ENCODE data around the gene DPYSL4.

DPYSL4 gene

DNA sequence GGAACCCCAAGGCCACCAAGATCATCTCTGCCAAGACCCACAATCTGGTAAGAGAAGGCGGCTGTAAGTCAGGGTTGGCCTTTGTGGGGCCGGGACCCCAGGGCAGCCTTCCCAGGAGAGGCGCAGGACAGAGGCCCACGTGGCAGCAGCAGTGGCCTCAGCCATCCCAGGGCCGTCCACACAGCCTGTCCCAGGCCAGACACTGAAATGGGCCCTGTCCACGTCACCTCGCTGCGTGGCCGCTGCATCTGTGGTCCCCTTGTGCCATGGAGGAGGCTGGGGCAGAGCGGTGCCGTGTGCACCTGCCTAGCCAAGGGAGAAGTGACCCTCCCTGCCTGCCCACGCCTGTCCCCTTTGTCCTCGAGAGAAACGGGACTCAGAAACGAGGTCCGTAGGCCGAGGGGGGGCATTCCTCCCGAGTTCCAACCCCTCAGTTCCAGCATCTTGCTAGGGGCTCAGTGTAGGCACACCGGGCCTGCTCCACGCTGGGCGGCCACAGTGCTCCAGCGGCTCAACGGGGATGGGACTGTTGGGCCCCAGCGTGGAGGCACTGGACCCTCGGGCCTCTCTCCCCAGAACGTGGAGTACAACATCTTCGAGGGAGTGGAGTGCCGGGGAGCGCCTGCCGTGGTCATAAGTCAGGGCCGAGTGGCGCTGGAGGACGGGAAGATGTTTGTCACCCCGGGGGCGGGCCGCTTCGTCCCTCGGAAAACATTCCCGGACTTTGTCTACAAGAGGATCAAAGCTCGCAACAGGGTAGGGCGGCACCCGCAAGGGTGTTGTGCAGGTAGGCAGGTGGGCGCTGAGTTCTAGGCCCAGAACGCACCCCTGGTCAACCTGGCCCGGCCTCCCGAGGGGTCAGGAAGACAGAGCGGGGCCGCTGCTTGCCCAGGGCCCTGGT lies 15.6 kb downstream of the DPYSL4 start:
- H3K9ac ChIP-seq (ENCODE audit: low read depth, low read length), result no peak overlapping the region
- no peaks in the 10 kb centered on the region for H3K27me3 ChIP-seq (ENCODE audit: insufficient read depth, low read length)
- H3K27ac ChIP-seq (ENCODE audit: low read length), result no peak overlapping the region
- no peak overlapping the region for H3K4me3 ChIP-seq (ENCODE audit: low read length)
- no peaks in the 10 kb centered on the region for H3K36me3 ChIP-seq (ENCODE audit: insufficient read depth, low read depth, low read length)
- H3K4me1 ChIP-seq (ENCODE audit: insufficient read depth, low read length), result no peaks in the 10 kb centered on the region
- H3K9me3 ChIP-seq (ENCODE audit: insufficient read depth, low read depth, low read length), result no peaks in the 10 kb centered on the region

DNA sequence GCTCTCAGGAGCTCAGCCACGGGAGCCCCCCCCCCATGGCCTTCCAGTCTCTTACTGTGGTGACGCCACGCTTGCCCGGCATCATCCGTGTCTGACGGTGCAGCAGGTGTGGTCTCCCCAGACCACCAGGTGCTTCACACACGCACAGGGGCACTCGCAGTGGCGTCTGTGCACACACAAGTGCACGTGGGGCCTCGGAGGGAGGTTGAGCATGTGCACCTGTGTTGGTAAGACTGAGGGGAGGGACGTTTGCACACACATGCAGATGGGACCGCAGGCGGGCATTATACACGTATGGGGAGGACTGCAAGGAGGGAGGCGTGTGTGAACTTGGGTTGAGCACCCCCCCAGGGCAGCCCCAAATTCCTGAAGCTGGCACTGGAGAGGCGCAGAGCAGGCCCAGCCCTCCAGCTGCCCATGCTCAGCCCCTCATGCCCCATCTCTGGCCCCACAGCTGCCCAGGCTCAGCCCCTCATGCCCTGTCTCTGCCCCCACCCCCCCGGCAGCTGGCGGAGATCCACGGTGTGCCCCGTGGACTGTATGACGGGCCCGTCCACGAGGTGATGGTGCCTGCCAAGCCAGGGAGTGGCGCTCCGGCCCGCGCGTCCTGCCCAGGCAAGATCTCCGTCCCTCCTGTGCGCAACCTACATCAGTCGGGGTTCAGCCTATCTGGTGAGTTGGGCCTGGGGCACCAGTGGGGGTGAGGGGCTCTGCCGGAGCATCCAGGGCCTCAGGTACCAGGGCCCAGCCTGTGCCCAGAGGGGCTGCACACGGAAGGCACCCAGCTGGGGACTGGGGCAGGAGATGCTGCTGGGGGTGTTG lies 16.7 kb downstream of the DPYSL4 start:
- H3K4me1 ChIP-seq (ENCODE audit: insufficient read depth, low read length), result no peaks in the 10 kb centered on the region
- no peak overlapping the region for H3K27ac ChIP-seq (ENCODE audit: low read length)
- no peaks in the 10 kb centered on the region for H3K9me3 ChIP-seq (ENCODE audit: insufficient read depth, low read depth, low read length)
- H3K4me3 ChIP-seq (ENCODE audit: low read length), result no peak overlapping the region
- H3K27me3 ChIP-seq (ENCODE audit: insufficient read depth, low read length), result no peaks in the 10 kb centered on the region
- no peak overlapping the region for H3K9ac ChIP-seq (ENCODE audit: low read depth, low read length)
- H3K36me3 ChIP-seq (ENCODE audit: insufficient read depth, low read depth, low read length), result no peaks in the 10 kb centered on the region

GRCh38 chr10:132204078-132204780 lies 17.5 kb downstream of the DPYSL4 start:
- Histone ChIP-seq H3K36me3 (ENCODE audit: insufficient read depth, low read depth, low read length) (no peaks in the 10 kb centered on the region), H3K9me3 (ENCODE audit: insufficient read depth, low read depth, low read length) (no peaks in the 10 kb centered on the region), H3K9ac (ENCODE audit: low read depth, low read length) (no peak overlapping the region), H3K4me1 (ENCODE audit: insufficient read depth, low read length) (no peaks in the 10 kb centered on the region), H3K27ac (ENCODE audit: low read length) (no peak overlapping the region), H3K4me3 (ENCODE audit: low read length) (no peak overlapping the region), H3K27me3 (ENCODE audit: insufficient read depth, low read length) (no peaks in the 10 kb centered on the region)

DNA sequence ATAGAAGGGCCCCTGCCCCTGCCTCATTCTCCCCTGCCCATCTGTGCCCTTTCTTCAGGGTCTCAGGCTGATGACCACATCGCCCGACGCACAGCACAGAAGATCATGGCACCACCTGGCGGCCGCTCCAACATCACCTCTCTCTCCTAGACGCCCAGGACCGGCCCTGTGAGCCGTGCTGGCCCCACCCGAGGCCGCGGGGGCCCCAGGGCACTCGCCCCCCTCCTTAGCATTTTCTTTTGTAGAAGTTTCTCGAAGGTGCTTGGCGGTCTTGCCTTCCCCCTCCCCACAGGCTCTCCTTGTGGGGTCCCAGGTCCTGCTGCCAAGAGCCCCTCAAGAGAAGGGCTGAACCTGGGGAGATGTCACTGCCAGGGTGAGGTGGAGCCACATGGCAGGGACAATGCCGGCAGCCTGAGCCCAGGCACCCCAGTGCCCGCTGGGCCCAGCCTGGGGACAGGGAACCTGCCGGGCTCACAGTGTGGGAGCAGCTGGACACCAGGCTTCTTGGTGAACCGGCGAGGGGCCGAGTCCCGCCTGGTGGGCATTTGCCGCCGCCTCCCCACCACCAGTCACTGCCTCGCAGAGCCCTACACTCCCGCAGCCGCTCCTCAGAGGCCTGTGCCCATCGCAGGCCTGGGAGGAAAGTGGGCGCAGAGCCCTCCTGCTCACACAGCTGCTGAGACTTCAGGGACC lies 18.2 kb downstream of the DPYSL4 start:
- no peaks in the 10 kb centered on the region for H3K36me3 ChIP-seq (ENCODE audit: insufficient read depth, low read depth, low read length)
- H3K9ac ChIP-seq (ENCODE audit: low read depth, low read length), result no peak overlapping the region
- H3K4me3 ChIP-seq (ENCODE audit: low read length), result no peak overlapping the region
- H3K9me3 ChIP-seq (ENCODE audit: insufficient read depth, low read depth, low read length), result no peaks in the 10 kb centered on the region
- no peaks in the 10 kb centered on the region for H3K4me1 ChIP-seq (ENCODE audit: insufficient read depth, low read length)
- no peak overlapping the region for H3K27ac ChIP-seq (ENCODE audit: low read length)
- no peaks in the 10 kb centered on the region for H3K27me3 ChIP-seq (ENCODE audit: insufficient read depth, low read length)

DNA sequence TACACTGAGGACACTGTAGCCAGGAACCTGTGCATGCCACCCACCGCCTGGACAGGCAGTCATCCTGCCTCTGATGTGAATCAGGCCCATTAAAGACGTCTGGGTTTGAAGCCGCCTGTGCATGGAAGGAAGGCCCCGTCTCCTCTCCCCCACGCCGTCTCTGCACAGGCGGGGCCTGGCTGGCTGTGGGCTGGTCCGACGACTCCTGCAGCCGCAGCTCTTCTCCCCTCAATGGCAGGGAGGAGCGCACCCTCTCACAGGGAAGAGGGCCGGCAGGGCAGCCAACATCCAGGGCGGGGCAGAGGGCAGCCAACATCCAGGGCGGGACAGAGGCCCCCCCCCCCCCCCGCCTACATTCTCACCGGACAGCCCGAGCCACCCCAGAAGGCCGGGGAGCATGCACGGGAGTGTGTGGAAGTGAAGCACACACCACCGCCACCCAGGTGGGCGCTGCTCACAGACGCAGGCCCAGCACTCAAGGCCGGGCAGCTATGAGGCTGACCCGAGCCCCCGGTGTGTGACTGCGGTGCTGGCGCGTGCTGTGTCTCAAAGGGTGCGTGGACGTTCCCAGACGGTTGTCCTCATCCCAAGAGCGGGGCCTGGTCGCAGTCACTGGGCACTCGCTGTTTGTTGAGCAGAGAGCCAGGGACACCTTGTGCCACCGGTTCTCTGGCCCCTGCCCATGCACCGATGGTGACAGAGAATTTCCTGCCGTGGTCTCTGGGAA lies 19.1 kb downstream of the DPYSL4 start:
- Histone ChIP-seq H3K27ac (ENCODE audit: low read length) (no peak overlapping the region), H3K4me3 (ENCODE audit: low read length) (no peak overlapping the region), H3K36me3 (ENCODE audit: insufficient read depth, low read depth, low read length) (no peaks in the 10 kb centered on the region), H3K4me1 (ENCODE audit: insufficient read depth, low read length) (no peaks in the 10 kb centered on the region), H3K9ac (ENCODE audit: low read depth, low read length) (no peak overlapping the region), H3K27me3 (ENCODE audit: insufficient read depth, low read length) (no peaks in the 10 kb centered on the region), H3K9me3 (ENCODE audit: insufficient read depth, low read depth, low read length) (no peaks in the 10 kb centered on the region)

DNA sequence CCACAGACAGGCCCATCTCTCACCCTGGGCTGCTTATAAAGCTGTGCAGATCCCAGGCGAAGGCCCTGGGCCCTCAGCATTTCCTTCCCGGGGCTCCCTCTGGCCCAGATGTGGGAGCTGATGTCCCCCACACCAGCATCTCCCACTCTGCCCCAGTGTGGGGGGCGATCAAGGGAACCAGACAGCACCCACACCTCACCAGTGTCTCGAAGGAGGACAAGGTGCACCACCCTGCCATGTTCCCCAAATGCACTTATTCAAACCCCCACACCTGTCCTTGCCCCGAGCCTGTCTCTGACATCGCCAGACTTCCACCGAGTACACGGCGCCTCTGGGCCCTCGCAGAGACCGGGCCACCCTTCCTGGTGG lies 19.6 kb downstream of the DPYSL4 start:
- no peaks in the 10 kb centered on the region for H3K36me3 ChIP-seq (ENCODE audit: insufficient read depth, low read depth, low read length)

GRCh38 chr10:132206806-132207535 lies 20.2 kb downstream of the DPYSL4 start:
- H3K27ac ChIP-seq (ENCODE audit: low read length), result no peak overlapping the region
- no peaks in the 10 kb centered on the region for H3K4me1 ChIP-seq (ENCODE audit: insufficient read depth, low read length)
- H3K4me3 ChIP-seq (ENCODE audit: low read length), result no peak overlapping the region
- H3K9me3 ChIP-seq (ENCODE audit: insufficient read depth, low read depth, low read length), result no peaks in the 10 kb centered on the region
- H3K27me3 ChIP-seq (ENCODE audit: insufficient read depth, low read length), result no peaks in the 10 kb centered on the region
- H3K36me3 ChIP-seq (ENCODE audit: insufficient read depth, low read depth, low read length), result no peaks in the 10 kb centered on the region
- no peak overlapping the region for H3K9ac ChIP-seq (ENCODE audit: low read depth, low read length)

More for the DNA sequence above, 19.6 kb downstream of the DPYSL4 start:
- Histone ChIP-seq H3K4me1 (ENCODE audit: insufficient read depth, low read length) (no peaks in the 10 kb centered on the region), H3K9me3 (ENCODE audit: insufficient read depth, low read depth, low read length) (no peaks in the 10 kb centered on the region), H3K4me3 (ENCODE audit: low read length) (no peak overlapping the region), H3K27me3 (ENCODE audit: insufficient read depth, low read length) (no peaks in the 10 kb centered on the region), H3K9ac (ENCODE audit: low read depth, low read length) (no peak overlapping the region), H3K27ac (ENCODE audit: low read length) (no peak overlapping the region)

DNA sequence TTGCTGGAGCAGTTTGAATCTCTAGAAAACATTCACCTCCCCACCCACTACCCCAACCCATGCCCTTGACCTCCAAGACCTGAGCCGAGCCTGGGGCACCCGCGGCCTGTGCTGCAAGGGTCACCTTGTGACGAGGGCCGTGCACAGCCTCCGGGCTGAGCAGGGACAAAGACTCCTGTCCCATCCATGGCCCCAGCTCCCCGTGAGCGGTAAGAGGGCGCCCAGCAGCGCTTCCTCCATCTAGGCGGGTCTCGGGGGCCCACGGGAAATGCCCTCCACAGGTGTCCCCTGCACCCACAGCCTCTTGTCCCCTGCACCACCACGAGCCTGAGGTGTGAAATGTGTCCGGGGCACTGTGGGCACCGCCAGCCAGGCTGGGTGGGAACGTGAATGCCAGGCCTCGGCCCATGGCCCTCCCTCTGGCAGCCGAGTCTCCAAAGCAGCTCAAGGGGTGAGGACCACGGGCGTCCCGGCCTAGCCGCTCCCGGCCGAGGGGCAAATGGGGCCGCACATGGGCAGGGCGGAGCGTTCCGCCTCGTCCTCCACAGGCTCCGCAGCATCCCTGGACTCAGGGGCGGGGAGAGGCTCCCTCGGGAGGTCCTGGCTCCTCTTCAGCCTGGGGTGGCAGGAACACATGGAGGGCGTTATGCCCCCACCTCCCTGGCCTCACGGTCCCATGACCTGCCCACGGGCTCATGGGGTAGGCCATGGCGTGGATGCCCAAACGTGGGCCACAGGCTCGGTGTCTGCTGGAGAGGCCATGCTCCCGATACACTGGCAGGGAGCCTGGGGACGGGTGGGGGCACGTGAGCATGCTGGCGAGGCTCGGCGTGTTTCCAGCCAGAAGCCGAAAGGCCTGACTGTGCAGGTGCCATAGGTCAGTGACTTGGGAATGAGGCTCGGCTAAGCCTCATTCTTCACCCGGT lies 21.1 kb downstream of the DPYSL4 start:
- Histone ChIP-seq H3K36me3 (ENCODE audit: insufficient read depth, low read depth, low read length) (no peaks in the 10 kb centered on the region), H3K27me3 (ENCODE audit: insufficient read depth, low read length) (no peaks in the 10 kb centered on the region), H3K4me1 (ENCODE audit: insufficient read depth, low read length) (no peaks in the 10 kb centered on the region), H3K9me3 (ENCODE audit: insufficient read depth, low read depth, low read length) (no peaks in the 10 kb centered on the region), H3K27ac (ENCODE audit: low read length) (no peak overlapping the region), H3K9ac (ENCODE audit: low read depth, low read length) (no peak overlapping the region), H3K4me3 (ENCODE audit: low read length) (no peak overlapping the region)

DNA sequence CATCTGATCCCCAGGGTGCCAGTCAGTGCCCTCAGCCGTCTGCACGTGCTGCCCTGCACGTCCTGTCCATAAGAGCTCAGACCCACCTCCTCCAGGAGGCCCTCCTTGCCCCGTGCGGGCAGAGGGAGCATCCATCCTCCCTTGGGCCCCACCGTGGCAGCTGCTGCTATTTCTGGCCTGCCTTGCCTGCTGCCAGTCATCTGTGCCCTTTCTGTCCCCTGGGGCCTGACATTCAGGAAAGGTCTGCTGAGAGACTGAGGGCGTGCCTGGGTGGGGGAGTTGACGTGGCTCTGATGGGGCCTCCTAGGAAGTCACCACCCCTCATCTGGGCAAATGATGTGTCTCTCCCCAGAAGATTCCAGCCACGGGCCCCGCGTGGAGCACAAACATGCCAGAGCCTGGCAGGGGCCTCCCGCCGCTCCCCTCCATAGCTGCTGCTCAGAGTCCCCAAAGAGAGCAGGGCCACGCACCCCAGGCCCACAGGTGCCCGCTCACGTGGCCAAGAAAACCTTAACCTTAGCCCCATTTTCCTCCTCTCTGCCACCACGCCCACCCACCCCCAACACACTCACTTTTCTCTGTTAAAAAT lies 21.8 kb downstream of the DPYSL4 start:
- H3K9ac ChIP-seq (ENCODE audit: low read depth, low read length), result no peak overlapping the region
- H3K4me1 ChIP-seq (ENCODE audit: insufficient read depth, low read length), result no peaks in the 10 kb centered on the region
- H3K27ac ChIP-seq (ENCODE audit: low read length), result no peak overlapping the region
- H3K27me3 ChIP-seq (ENCODE audit: insufficient read depth, low read length), result no peaks in the 10 kb centered on the region
- no peaks in the 10 kb centered on the region for H3K36me3 ChIP-seq (ENCODE audit: insufficient read depth, low read depth, low read length)
- H3K4me3 ChIP-seq (ENCODE audit: low read length), result no peak overlapping the region
- peaks cover under 1% of the 10 kb centered on the region; the same call in 1 of the 2 replicates for H3K9me3 ChIP-seq (ENCODE audit: insufficient read depth, low read depth, low read length)
